ENCODE results near the gene GDI2.

The GDI2 gene

GRCh38 chr10:5775685-5776084 is 37.5 kb downstream of the GDI2 start:
- no peak overlapping the region for H3K4me3 ChIP-seq (ENCODE audit: control insufficient read depth, low read depth, low read length)
- DNase-seq (ENCODE audit: low read depth) = no peak
- no peak for TF ChIP-seq CTCF (IDR thresholded peaks at IDR 0.05; ENCODE audit: control insufficient read depth, insufficient read depth, low read depth, low read length, missing control alignments)

DNA sequence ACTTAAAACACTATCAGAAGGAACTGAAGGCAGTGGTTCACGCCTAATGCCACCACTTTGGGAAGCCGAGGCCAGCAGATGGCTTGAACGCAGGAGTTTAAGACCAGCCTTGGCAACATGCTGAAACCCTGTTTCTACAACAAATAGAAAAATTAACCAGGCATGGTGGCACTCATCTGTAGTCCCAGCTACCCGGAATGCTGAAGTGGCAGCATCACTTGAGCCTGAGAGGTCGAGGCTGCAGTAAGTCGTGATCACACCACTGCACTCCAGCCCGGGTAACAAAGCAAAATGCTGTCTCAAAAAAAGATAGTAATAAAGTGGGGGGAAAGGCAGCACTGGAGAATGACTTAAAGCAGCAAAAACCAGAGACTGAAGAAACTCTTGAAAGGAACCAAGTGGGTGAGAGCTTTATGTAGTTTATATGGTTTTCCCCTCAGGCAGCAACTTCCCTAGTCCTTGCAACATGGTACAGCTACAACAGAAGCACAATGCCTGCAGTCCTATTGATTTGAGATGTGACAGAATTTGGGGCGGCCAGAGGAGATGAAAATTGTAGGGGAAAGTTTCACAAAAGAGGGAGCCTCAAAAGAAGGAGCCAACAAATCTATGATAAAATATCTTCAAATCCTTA is 38.1 kb downstream of the GDI2 start:
- no peak for DNase-seq (ENCODE audit: low read depth)
- no peak for TF ChIP-seq CTCF (IDR thresholded peaks at IDR 0.05; ENCODE audit: control insufficient read depth, insufficient read depth, low read depth, low read length, missing control alignments)
- H3K4me3 ChIP-seq (ENCODE audit: control insufficient read depth, low read depth, low read length) = no peak overlapping the region

- DNase-seq (ENCODE audit: low read depth) = no peak
- H3K4me3 ChIP-seq (ENCODE audit: control insufficient read depth, low read depth, low read length) = no peak overlapping the region
- no peak for TF ChIP-seq CTCF (IDR thresholded peaks at IDR 0.05; ENCODE audit: control insufficient read depth, insufficient read depth, low read depth, low read length, missing control alignments)
Observed at GRCh38 chr10:5766189-5766588, 47.0 kb downstream of the GDI2 start.

GRCh38 chr10:5765617-5766016 is 47.6 kb downstream of the GDI2 start:
- no peak for TF ChIP-seq CTCF (IDR thresholded peaks at IDR 0.05; ENCODE audit: control insufficient read depth, insufficient read depth, low read depth, low read length, missing control alignments)

DNA sequence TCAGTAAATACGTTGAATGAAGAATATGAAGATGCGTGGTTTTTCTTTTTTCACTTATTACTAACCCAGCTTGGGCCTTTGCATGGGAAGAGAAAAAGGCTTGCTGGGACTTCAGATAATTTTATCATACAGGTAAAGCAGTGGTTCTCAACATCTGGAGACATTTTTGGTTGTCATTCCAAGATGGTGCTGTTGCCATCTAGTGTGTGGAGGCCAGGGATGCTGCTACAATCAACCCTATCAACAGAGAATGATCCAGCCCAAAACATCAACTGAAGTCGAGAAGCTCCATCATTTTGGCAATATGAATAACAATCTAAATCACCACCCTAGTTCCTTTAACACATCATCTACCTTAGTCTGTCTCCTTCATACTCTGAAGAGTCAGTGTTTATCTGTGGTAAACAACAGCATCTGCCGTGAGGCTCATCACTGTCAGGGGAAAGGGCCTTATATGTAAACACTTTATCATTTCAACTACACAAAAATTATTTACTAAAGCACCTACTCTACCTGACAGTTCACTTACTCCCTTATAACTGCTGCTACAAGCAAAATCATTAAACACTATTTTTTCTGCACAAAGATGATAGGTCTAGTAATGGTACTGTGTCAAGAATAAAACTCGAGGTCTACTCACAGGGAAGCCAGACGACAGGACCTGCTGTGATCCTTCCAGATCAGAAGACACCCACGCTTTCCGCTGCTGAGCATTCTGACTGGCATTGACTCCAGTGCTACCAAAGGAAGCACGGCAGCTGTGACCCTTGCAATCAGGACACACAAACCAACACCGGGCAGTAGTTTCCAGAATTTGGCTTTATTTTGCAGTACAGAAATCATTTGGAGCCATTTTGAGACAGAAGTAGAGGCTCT is 48.6 kb downstream of the GDI2 start:
- no peak for DNase-seq (ENCODE audit: low read depth)
- no peak overlapping the region for H3K4me3 ChIP-seq (ENCODE audit: control insufficient read depth, low read depth, low read length)
- TF ChIP-seq CTCF (IDR thresholded peaks at IDR 0.05; ENCODE audit: control insufficient read depth, insufficient read depth, low read depth, low read length, missing control alignments) = no peak

More at GRCh38 chr10:5765617-5766016, 47.6 kb downstream of the GDI2 start:
- no peak for DNase-seq (ENCODE audit: low read depth)
- no peak overlapping the region for H3K4me3 ChIP-seq (ENCODE audit: control insufficient read depth, low read depth, low read length)

DNA sequence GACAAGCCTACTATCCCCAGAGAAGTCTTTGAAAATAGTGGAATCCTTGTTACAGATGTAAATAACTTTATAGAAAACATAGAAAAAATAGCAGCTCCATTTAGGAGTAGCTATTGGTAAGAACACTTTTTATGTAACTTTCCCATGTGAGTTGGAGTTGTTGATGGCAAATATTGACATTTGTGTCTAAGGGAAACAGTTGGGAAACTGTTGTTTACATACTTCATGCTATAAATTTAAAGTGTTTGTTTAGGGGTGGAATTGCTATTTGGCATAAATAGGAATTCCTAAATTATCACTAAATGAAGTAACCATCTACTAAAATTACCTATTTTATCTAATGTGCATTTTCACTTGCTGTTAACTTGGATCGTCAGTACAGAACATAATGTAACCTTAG is 50.7 kb downstream of the GDI2 start:
- no peak overlapping the region for H3K4me3 ChIP-seq (ENCODE audit: control insufficient read depth, low read depth, low read length)
- TF ChIP-seq CTCF (IDR thresholded peaks at IDR 0.05; ENCODE audit: control insufficient read depth, insufficient read depth, low read depth, low read length, missing control alignments) = no peak
- DNase-seq (ENCODE audit: low read depth) = no peak

Data from AG09309 (cell line).